HEK293 (cell line): ENCODE data around the gene MAP7.

ENCODE experiments used
- CTCF ChIA-PET: fragments of 350-600 bp; formaldehyde crosslinking; extraction: SDS; loops from one replicate; lab custom pipeline; 2021; ENCODE audit warnings: antibody characterized with exemption; lab: Yijun Ruan, JAX
- POLR2A ChIA-PET: fragments of 300-600 bp; formaldehyde crosslinking; extraction: SDS; loops from one replicate; lab custom pipeline; 2020; ENCODE audit warnings: antibody characterized with exemption, inconsistent platforms; lab: Yijun Ruan, JAX
- H3K27ac ChIP-seq: fragments of 200-500 bp; sonication (Bioruptor generic); 2 replicates; pipeline ENCODE4 v1.5.1; 2014; ENCODE audit warnings: low read depth, low read length, control low read depth, inconsistent platforms; ENCODE audit errors: extremely low read depth
- H3K36me3 ChIP-seq, 2 experiments: fragments of 200-500 bp in 1 of 2; sonication (Bioruptor generic) in 1 of 2; 1 replicate in 1 of 2; 2 replicates in 1 of 2; pipeline ENCODE4 v1.5.1; 2014 to 2017; ENCODE audit warnings: inconsistent platforms in 2 of 2, low read length in 2 of 2; ENCODE audit not compliant: control insufficient read depth in 2 of 2, insufficient read depth in 1 of 2
- H3K4me1 ChIP-seq: fragments of 200-500 bp; sonication (Bioruptor generic); 2 replicates; pipeline ENCODE4 v1.5.1; 2014; ENCODE audit warnings: mild to moderate bottlenecking, low read length, inconsistent platforms; ENCODE audit not compliant: control insufficient read depth, insufficient read depth
- H3K4me3 ChIP-seq: 2 replicates; pipeline ENCODE4 v1.5.1; 2011; ENCODE audit warnings: low read depth, mild to moderate bottlenecking, control low read depth, low read length, moderate library complexity
- H3K9me3 ChIP-seq: fragments of 200-500 bp; sonication (Bioruptor generic); 2 replicates; pipeline ENCODE4 v1.5.1; 2014; ENCODE audit warnings: low read depth, low read length, inconsistent platforms; ENCODE audit not compliant: control insufficient read depth, insufficient read depth
- ATF2 ChIP-seq: fragments of 450-650 bp; formaldehyde crosslinking; IDR thresholded peaks from 2 replicates; pipeline ENCODE4 v1.5.1; 2016; ENCODE audit warnings: missing biosample characterization, missing genetic modification characterization, low read depth
- BCL11A ChIP-seq: fragments of 450-650 bp; formaldehyde crosslinking; IDR thresholded peaks from 2 replicates; pipeline ENCODE4 v1.5.1; 2016; ENCODE audit warnings: low read depth, missing biosample characterization, missing genetic modification characterization
- OVOL3 ChIP-seq: fragments of 450-650 bp; formaldehyde crosslinking; IDR thresholded peaks from 2 replicates; pipeline ENCODE4 v1.5.1; 2016; ENCODE audit warnings: missing biosample characterization, missing genetic modification characterization
- REPIN1 ChIP-seq: fragments of 450-650 bp; formaldehyde crosslinking; IDR thresholded peaks from 2 replicates; pipeline ENCODE4 v1.5.1; 2017; ENCODE audit warnings: missing biosample characterization, missing genetic modification characterization, low read depth
- SCRT1 ChIP-seq: fragments of 450-650 bp; formaldehyde crosslinking; IDR thresholded peaks from 2 replicates; pipeline ENCODE4 v1.5.1; 2016; ENCODE audit warnings: missing biosample characterization, missing genetic modification characterization, borderline replicate concordance
- ZBTB48 ChIP-seq: fragments of 450-650 bp; formaldehyde crosslinking; IDR thresholded peaks from 2 replicates; pipeline ENCODE4 v1.5.1; 2016; ENCODE audit warnings: missing biosample characterization, missing genetic modification characterization
- ZEB2 ChIP-seq: fragments of 450-650 bp; formaldehyde crosslinking; IDR thresholded peaks from 2 replicates; pipeline ENCODE4 v1.5.1; 2016; ENCODE audit warnings: missing biosample characterization, missing genetic modification characterization
- ZNF121 ChIP-seq: fragments of 450-650 bp; formaldehyde crosslinking; IDR thresholded peaks from 2 replicates; pipeline ENCODE4 v1.5.1; 2016; ENCODE audit warnings: missing biosample characterization, missing genetic modification characterization
- ZNF561 ChIP-seq: fragments of 450-650 bp; IDR thresholded peaks from 2 replicates; pipeline ENCODE4 v1.5.1; 2018; ENCODE audit warnings: missing biosample characterization, missing genetic modification characterization, borderline replicate concordance
- ZNF623 ChIP-seq: fragments of 450-650 bp; formaldehyde crosslinking; IDR thresholded peaks from 2 replicates; pipeline ENCODE4 v1.5.1; 2016; ENCODE audit warnings: missing biosample characterization, missing genetic modification characterization
- ZNF645 ChIP-seq: fragments of 450-650 bp; formaldehyde crosslinking; IDR thresholded peaks from 2 replicates; pipeline ENCODE4; 2016; ENCODE audit warnings: missing biosample characterization, missing genetic modification characterization
- ZNF707 ChIP-seq: fragments of 450-650 bp; formaldehyde crosslinking; IDR thresholded peaks from 2 replicates; pipeline ENCODE4 v1.5.1; 2016; ENCODE audit warnings: missing biosample characterization, missing genetic modification characterization
- ZNF837 ChIP-seq: fragments of 450-650 bp; formaldehyde crosslinking; IDR thresholded peaks from 2 replicates; pipeline ENCODE4 v1.5.1; 2016; ENCODE audit warnings: missing biosample characterization, missing genetic modification characterization
- TF ChIP-seq, protein P1 (sequence below): fragments of 450-650 bp; formaldehyde crosslinking; IDR thresholded peaks from 2 replicates; pipeline ENCODE4 v1.5.1; 2017; ENCODE audit warnings: missing biosample characterization, missing genetic modification characterization
- TF ChIP-seq, protein P2 (sequence below): sonication (generic); formaldehyde crosslinking; IDR thresholded peaks from 2 replicates; pipeline ENCODE4 v1.8.1; 2022; ENCODE audit warnings: mild to moderate bottlenecking, moderate library complexity, missing genetic modification reagents
- TF ChIP-seq, protein P3 (sequence below): fragments of 450-650 bp; formaldehyde crosslinking; IDR thresholded peaks from 2 replicates; pipeline ENCODE4 v1.5.1; 2016; ENCODE audit warnings: missing biosample characterization, missing genetic modification characterization

The MAP7 gene

DNA sequence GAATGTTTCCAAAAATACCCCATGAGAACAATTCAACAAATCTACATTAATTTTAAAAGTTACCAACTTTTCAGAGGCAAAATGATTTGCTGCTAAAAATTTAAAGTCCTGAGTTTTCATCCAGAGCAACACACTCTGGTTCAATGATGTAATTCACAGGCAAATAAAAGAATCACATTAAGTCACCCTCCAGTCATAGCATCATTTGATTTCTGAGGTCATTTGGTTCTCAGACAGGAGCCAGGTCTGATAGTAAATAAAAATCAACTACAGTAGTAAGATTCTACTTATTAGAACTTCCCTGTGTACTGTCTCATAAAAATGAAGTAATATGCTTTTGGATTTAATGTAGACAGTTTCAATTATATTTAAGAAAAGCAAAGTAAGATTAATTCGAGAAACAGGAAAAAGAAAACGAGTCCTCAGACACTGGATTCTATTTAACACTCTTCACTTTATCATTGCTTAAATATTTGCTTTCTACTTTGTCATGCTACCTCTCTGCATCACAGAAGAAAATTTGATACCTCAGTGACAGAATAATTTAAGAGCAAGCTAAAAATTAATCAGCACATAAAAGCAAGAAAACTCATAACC lies 25.8 kb downstream of the MAP7 start (continued):
- peak; percentile 63 for TF ChIP-seq ZEB2
- no peak for TF ChIP-seq ZNF645 (tag by site-specific recombination)
- peak; percentile 89 for TF ChIP-seq ATF2 (tag by site-specific recombination)

- Histone ChIP-seq H3K4me1 (peaks cover 29% of the 10 kb centered on the region), H3K36me3 (no peaks in the 10 kb centered on the region), H3K4me3 (no peak overlapping the region), H3K9me3 (no peaks in the 10 kb centered on the region), H3K27ac (no peak overlapping the region)
- ChIA-PET CTCF (no interaction called here), POLR2A (no interaction called here)
- TF ChIP-seq OVOL3 (tag by site-specific recombination) (no peak), BCL11A (no peak), ZNF561 (tag by site-specific recombination) (no peak), ZBTB48 (tag by site-specific recombination) (no peak), SCRT1 (tag by site-specific recombination) (no peak), ZNF837 (no peak), REPIN1 (tag by site-specific recombination) (no peak), ZNF623 (tag by site-specific recombination) (no peak), ZNF707 (tag by site-specific recombination) (no peak)
- TF ChIP-seq, protein P1, sequence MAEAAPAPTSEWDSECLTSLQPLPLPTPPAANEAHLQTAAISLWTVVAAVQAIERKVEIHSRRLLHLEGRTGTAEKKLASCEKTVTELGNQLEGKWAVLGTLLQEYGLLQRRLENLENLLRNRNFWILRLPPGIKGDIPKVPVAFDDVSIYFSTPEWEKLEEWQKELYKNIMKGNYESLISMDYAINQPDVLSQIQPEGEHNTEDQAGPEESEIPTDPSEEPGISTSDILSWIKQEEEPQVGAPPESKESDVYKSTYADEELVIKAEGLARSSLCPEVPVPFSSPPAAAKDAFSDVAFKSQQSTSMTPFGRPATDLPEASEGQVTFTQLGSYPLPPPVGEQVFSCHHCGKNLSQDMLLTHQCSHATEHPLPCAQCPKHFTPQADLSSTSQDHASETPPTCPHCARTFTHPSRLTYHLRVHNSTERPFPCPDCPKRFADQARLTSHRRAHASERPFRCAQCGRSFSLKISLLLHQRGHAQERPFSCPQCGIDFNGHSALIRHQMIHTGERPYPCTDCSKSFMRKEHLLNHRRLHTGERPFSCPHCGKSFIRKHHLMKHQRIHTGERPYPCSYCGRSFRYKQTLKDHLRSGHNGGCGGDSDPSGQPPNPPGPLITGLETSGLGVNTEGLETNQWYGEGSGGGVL (tag by site-specific recombination), result no peak
- TF ChIP-seq, protein P2, sequence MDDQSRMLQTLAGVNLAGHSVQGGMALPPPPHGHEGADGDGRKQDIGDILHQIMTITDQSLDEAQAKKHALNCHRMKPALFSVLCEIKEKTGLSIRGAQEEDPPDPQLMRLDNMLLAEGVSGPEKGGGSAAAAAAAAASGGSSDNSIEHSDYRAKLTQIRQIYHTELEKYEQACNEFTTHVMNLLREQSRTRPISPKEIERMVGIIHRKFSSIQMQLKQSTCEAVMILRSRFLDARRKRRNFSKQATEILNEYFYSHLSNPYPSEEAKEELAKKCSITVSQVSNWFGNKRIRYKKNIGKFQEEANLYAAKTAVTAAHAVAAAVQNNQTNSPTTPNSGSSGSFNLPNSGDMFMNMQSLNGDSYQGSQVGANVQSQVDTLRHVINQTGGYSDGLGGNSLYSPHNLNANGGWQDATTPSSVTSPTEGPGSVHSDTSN (CRISPR knock-in tag), result no peak
These were observed 27.0 kb downstream of the MAP7 start for GRCh38 chr6:136523196-136523595.

DNA sequence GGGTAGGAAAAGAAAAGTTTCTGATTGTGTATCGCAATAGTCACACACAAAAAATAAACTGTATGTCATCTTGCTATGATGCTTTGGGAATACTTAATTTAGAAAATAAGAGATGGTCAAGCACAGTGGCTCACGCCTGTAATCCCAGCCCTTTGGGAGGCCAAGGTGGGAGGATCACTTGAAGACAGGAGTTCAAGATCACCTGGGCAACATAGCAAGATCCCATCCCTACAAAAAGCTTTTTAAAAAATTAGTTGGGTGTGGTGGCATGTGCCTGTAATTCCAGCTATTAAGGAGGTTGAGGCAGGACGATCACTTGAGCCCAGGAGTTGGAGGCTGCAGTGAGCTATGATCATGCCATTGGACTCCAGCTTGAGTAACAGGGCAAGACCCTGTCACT lies 27.6 kb downstream of the MAP7 start:
- Histone ChIP-seq H3K4me3 (no peak overlapping the region), H3K27ac (no peak overlapping the region), H3K4me1 (peaks cover 30% of the 10 kb centered on the region), H3K36me3 (no peaks in the 10 kb centered on the region), H3K9me3 (no peaks in the 10 kb centered on the region)
- TF ChIP-seq ZNF121 (tag by site-specific recombination), result 0 out of 2 replicates have a peak, but pooled peaks have one; percentile 62
- TF ChIP-seq, protein P3, sequence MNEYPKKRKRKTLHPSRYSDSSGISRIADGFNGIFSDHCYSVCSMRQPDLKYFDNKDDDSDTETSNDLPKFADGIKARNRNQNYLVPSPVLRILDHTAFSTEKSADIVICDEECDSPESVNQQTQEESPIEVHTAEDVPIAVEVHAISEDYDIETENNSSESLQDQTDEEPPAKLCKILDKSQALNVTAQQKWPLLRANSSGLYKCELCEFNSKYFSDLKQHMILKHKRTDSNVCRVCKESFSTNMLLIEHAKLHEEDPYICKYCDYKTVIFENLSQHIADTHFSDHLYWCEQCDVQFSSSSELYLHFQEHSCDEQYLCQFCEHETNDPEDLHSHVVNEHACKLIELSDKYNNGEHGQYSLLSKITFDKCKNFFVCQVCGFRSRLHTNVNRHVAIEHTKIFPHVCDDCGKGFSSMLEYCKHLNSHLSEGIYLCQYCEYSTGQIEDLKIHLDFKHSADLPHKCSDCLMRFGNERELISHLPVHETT (tag by site-specific recombination), result no peak
- POLR2A ChIA-PET, result no interaction called here
- CTCF ChIA-PET, result no interaction called here
